Measurements from ENCODE around the gene ST6GALNAC6. TPM values are rescaled to one million over a fixed set of nuclear protein-coding genes. Genes with fewer than 3 reads are reported as not detected.

The ST6GALNAC6 gene
- total and polyA plus RNA-seq, 2 of the 8 experiments (the other 6 are each of a cell fraction or from before 2014, with no cell fraction given) = 43.7 to 64.4 TPM

DNA sequence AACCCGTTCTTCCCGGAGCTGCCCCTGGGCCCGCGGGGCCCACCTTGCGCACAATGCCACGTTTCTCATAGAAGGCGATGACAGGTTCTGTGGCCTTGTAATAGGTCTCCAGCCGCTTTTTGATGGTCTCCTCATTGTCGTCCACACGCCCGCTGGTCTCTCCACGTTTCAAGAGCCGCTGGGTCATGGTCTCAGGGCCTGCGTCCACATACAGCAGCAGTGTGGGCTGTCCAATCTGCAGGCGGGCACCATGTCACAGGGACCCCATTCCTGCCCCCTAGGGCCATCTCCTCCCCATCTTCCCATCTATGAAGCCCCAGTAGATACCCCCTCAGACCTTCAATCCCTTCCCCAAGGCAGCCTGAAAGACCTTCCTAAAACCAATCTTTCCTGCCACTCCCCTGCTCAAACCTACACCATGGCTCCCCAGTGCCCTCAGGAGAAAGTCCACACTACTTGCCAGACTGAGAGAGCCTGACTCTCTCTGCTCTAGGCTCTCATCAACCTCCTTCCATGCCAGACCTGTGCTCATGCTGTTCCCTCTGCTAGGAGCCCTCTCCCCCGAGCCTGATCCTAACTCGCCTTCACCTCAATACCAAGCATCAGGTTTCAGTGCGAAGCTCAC lies 31.0 kb downstream of the ST6GALNAC6 start:
- Histone ChIP-seq H4K91ac (replicated peaks; ENCODE audit: insufficient read length, low read length) (no peak overlapping the region), H4K8ac (ENCODE audit: extremely low read depth, insufficient read depth, low read length) (no peak overlapping the region), H2BK12ac (ENCODE audit: low read depth, low read length) (no peak overlapping the region; the same call in 1 of the 2 replicates), H3K4ac (replicated peaks; ENCODE audit: insufficient read length, low read depth, low read length) (no peak overlapping the region), H3K56ac (replicated peaks; ENCODE audit: insufficient read length, low read depth, low read length) (no peak overlapping the region), H4K5ac (ENCODE audit: insufficient read length, low read depth, low read length) (no peak overlapping the region), H3K23ac (ENCODE audit: insufficient read length) (no peak overlapping the region), H3K23me2 (ENCODE audit: low read depth, low read length) (peaks cover 4% of the 10 kb centered on the region; the same call in 1 of the 2 replicates), H2BK120ac (replicated peaks; ENCODE audit: low read depth, low read length) (no peak overlapping the region), H3K4me3 (ENCODE audit: extremely low read depth in 1 of 4, insufficient read depth in 2 of 4, low read depth in 3 of 4, low read length in 4 of 4) (no peak overlapping the region), H3K79me2 (ENCODE audit: control insufficient read depth in 1 of 2, insufficient read depth in 2 of 2, low read length in 2 of 2) (no peaks in the 10 kb centered on the region), H3K18ac (ENCODE audit: extremely low read depth, low read length) (no peak overlapping the region), H2AFZ (ENCODE audit: low read length) (no peak overlapping the region), H3K9ac (replicated peaks in 1 of 4; ENCODE audit: extremely low read depth in 1 of 4, low read depth in 3 of 4, low read length in 3 of 4) (no peak overlapping the region), H3K27me3 (replicated peaks in 1 of 4; ENCODE audit: control insufficient read depth in 3 of 4, extremely low read depth in 1 of 4, insufficient read depth in 3 of 4, low read length in 3 of 4) (no peaks in the 10 kb centered on the region; a peak in 1 of 7 replicates), H2AK5ac (ENCODE audit: low read depth, low read length) (no peak overlapping the region), H3K4me2 (ENCODE audit: insufficient read depth in 1 of 2, low read depth in 2 of 2, low read length in 2 of 2) (no peak overlapping the region), H3K4me1 (replicated peaks in 1 of 4; ENCODE audit: control insufficient read depth in 3 of 4, insufficient read depth in 4 of 4, low read length in 3 of 4) (peaks cover 0 to 8% (median 2%) of the 10 kb centered on the region in 4 experiments; a peak in 1 of 7 replicates), H3K9me3 (ENCODE audit: insufficient read depth in 2 of 2, low read depth in 1 of 2, low read length in 1 of 2) (no peaks in the 10 kb centered on the region), H3K14ac (ENCODE audit: insufficient read length) (no peak overlapping the region), H3K27ac (ENCODE audit: low read depth, low read length) (no peak overlapping the region), H2BK20ac (ENCODE audit: low read length) (no peak overlapping the region), H3K79me1 (ENCODE audit: low read depth, low read length) (no peaks in the 10 kb centered on the region; the same call in 1 of the 2 replicates), H2BK15ac (ENCODE audit: low read length) (no peak overlapping the region), H2BK5ac (ENCODE audit: low read depth, low read length) (no peak overlapping the region), H4K20me1 (replicated peaks in 1 of 2; ENCODE audit: control insufficient read depth in 1 of 2, insufficient read depth in 2 of 2, low read length in 2 of 2) (peaks cover 0 to 7% of the 10 kb centered on the region in 2 experiments), H3K36me3 (ENCODE audit: control insufficient read depth in 2 of 4, insufficient read depth in 4 of 4, low read length in 3 of 4) (no peaks in the 10 kb centered on the region)
- FAIRE-seq (no peak), DNase-seq (ENCODE audit: low read depth in 1 of 2, low spot score in 2 of 2) (no peak)
- ChIA-PET CTCF (ENCODE audit: partially characterized antibody) (interaction anchor here (0.8 to 9.2 kb wide), 35 partner anchors 10 to 379 kb away, joined by 3 to 116 read pairs (median 10); partner anchors contain the start of genes ENG, FPGS, PTRH1 and ST6GALNAC4), POLR2A (ENCODE audit: partially characterized antibody) (interaction anchor here (1.0 to 1.7 kb wide), 9 partner anchors 9 to 147 kb away, joined by 3 to 6 read pairs (median 4); partner anchors contain the start of gene CDK9)
- 91% methylated on average over 16 of the region's 18 CpGs; no CpG with 5 or more reads in 1 of the 2 experiments for WGBS, 2 experiments (ENCODE audit: extremely low coverage in 1 of 2, insufficient coverage in 1 of 2, insufficient read length in 1 of 2, insufficient replicate concordance in 2 of 2, low coverage in 1 of 2, low lambda C conversion rate in 2 of 2, missing lambda C conversion rate in 1 of 2)
- no peak for TF ChIP-seq CHD1 (IDR thresholded peaks at IDR 0.05; ENCODE audit: low read depth, low read length)
- no peak for TF ChIP-seq YY1 (IDR thresholded peaks at IDR 0.05; ENCODE audit: low read depth, low read length)
- TF ChIP-seq EZH2 (IDR thresholded peaks at IDR 0.05; ENCODE audit: low read depth, low read length, severe bottlenecking) = no peak
- TF ChIP-seq TBP (IDR thresholded peaks at IDR 0.05; ENCODE audit: low read depth, low read length) = no peak
- TF ChIP-seq MAFK (IDR thresholded peaks at IDR 0.05; ENCODE audit: low read depth, low read length) = no peak
- no peak for TF ChIP-seq RBBP5 (IDR thresholded peaks at IDR 0.05; ENCODE audit: borderline replicate concordance, low read depth, low read length)
- TF ChIP-seq SIN3A (conservative IDR thresholded peaks at IDR 0.05 in 1 of 2, IDR thresholded peaks at IDR 0.05 in 1 of 2; ENCODE audit: low read depth in 1 of 2, low read length in 2 of 2) = no peak
- TF ChIP-seq TAF1 (IDR thresholded peaks at IDR 0.05; ENCODE audit: low read depth, low read length) = no peak
- no peak for TF ChIP-seq SP2 (IDR thresholded peaks at IDR 0.05; ENCODE audit: low read length)
- no peak for TF ChIP-seq POU5F1 (IDR thresholded peaks at IDR 0.05; ENCODE audit: low read depth, low read length)
